ENCODE data around the gene ESRP2.

ESRP2 gene

GRCh38 chr16:68217506-68217905 lies 18.4 kb downstream of the ESRP2 start:
- no peak for DNase-seq (ENCODE audit: low spot score)

GRCh38 chr16:68216240-68216639 lies 19.7 kb downstream of the ESRP2 start:
- DNase-seq (ENCODE audit: low spot score) = no peak

- no peak for DNase-seq (ENCODE audit: low spot score)
Observed at GRCh38 chr16:68215302-68215701, 20.6 kb downstream of the ESRP2 start.

GRCh38 chr16:68214726-68215125 lies 21.2 kb downstream of the ESRP2 start:
- DNase-seq (ENCODE audit: low spot score) = no peak

- DNase-seq (ENCODE audit: low spot score) = no peak
Observed at GRCh38 chr16:68206245-68206644, 29.7 kb downstream of the ESRP2 start.

- DNase-seq (ENCODE audit: low spot score) = no peak
Observed at GRCh38 chr16:68202091-68202519, 33.8 kb downstream of the ESRP2 start.

- no peak for DNase-seq (ENCODE audit: low spot score)
Observed at GRCh38 chr16:68200088-68200783, 35.7 kb downstream of the ESRP2 start.

- DNase-seq (ENCODE audit: low spot score) = no peak
Observed at GRCh38 chr16:68197250-68197649, 38.7 kb downstream of the ESRP2 start.

- DNase-seq (ENCODE audit: low spot score) = no peak
Observed at GRCh38 chr16:68194251-68194650, 41.7 kb downstream of the ESRP2 start.

GRCh38 chr16:68190736-68191510 lies 45.0 kb downstream of the ESRP2 start:
- DNase-seq (ENCODE audit: low spot score) = no peak

- no peak for DNase-seq (ENCODE audit: low spot score)
Observed at GRCh38 chr16:68190081-68190480, 45.8 kb downstream of the ESRP2 start.

GRCh38 chr16:68188170-68188569 lies 47.8 kb downstream of the ESRP2 start:
- DNase-seq (ENCODE audit: low spot score) = no peak

- no peak for DNase-seq (ENCODE audit: low spot score)
Observed at GRCh38 chr16:68187505-68187904, 48.4 kb downstream of the ESRP2 start.

- no peak for DNase-seq (ENCODE audit: low spot score)
Observed at GRCh38 chr16:68186877-68187276, 49.0 kb downstream of the ESRP2 start.

- DNase-seq (ENCODE audit: low spot score) = no peak
Observed at GRCh38 chr16:68183046-68183445, 52.9 kb downstream of the ESRP2 start.

- no peak for DNase-seq (ENCODE audit: low spot score)
Observed at GRCh38 chr16:68179855-68180254, 56.1 kb downstream of the ESRP2 start.

- DNase-seq (ENCODE audit: low spot score) = no peak
Observed at GRCh38 chr16:68179196-68179795, 56.6 kb downstream of the ESRP2 start.

Data from CD4-positive, alpha-beta T cell treated with Interleukin-2 at 100 ng/mL for 4 hours (primary cell).